ENCODE results near the gene NDUFC1. TPM values are rescaled to one million over a fixed set of nuclear protein-coding genes. Genes with fewer than 3 reads are reported as not detected.

NDUFC1 gene
- 26.2 and 39.4 TPM in 2 replicates for total RNA-seq

DNA sequence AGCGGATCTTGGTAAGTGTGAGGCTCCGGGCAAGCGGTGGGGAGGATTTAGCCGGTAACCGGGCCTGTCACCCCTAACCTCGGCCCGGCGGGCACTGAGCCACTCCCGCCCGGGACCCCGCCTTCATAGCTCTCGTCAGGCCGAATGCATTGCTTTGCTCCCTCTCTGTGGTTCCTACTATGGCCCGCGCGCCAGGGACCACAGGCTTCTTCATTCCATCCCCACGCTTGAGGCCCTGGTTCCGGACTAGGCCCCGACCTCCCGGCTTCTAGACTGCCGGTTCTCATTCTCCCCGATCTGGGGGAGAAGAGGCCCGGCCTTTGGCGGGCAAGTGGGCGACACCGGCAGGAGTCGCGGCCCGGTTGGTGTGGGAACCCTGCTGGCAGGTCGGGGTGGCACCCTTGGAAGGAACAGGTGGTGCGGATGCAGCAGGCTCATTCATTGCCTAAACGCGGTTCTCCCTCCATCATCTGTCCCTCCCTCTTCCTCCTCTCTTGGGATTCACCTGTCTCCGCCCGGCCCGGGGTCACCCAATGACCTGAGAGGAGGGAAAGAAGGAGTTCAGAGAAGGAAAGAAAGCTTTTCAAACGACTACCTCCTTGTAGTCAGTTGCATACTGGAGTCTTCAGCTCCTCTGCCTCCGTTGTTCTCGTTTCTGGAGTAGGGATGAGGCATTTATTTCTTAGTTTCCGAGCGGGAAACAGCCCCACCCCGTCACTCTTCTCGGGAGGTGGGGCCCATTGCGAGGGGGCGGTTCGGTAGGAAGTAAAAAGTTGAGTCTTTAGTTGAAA, at the start of gene NDUFC1:
TSS of gene NDUFC1 (minus strand) at position 657 of the 791 bp plus-strand sequence. CDS start 6,679 bp downstream, outside the sequence.

DNA sequence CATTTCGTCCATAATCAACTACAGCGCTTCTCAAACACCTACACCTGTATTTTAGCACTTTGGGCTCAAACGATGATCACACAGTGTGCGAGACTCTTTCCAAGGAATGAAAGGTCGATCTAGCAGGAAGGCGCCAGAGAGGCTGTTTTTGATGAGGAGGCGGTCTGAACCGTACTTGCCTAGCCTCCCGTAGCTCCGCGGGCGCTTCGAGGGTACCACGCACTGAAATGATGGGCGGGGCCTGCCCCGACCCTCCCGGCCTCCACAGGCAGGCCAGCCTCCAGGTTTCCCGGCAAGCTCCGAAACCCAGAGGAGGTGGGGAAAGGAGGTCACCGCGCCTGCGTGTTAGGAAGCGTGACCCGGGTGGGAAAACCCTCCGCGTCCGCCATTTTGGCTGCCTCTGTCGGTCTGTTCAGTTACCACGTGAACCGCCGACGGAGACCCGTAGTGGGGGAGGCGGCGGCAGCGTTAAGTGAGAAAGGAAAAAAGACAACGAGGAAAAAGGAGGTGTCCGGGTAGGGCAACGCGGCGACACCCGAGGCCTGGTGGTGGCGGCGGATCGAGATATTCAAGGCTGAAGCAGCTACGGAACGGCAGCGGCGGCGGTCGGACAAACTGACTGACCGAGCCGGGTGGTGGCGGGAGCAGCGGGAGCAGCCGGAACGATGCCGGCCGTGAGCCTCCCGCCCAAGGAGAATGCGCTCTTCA, 1.0 kb downstream of the NDUFC1 start, which contains the start of gene NAA15:
TSS of gene NAA15 (plus strand) at position 393 of the 708 bp plus-strand sequence. CDS start at position 666, 273 bp downstream.

DNA sequence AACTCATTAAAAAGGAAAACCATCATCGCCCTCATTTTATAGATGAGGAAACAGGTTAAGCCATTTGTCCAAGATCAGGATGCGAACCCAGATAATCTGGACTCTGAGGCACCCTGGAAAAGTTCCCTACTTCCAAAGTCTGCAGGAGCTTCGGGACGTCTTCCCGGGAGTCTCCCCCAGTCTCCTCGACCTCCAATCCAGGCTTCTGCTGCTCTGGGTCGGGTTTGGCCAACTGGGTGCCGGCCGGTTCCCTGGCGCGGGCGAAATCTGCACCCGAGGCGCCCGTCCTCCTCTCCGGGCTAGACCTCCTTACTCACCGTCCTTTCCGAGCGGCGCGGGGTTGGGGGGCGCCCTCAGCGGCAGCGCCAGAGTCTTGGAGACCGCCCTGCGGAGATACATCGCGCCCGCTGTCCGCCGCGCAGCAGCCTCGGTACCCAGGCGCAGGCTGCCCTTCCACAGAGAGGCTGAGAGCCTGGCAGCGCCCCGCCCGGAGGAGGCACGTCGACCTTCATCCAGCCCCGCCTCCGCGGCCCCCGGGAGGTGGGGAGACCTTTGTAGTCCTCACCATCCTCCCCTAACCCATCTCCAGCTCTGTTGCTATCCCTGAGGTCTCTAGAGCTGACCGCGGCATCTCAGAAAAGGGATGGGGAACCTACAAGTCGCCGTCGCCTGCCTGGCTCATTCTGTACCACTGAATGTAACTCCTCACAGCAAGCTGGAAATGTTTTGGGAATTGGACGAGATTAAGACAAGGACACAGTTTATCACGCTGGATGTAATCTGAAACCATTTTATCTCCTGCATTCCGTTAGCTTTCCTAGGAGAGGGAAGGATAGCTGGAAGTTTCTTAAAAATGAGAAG, 22.3 kb downstream of the NDUFC1 start, which contains the start of gene MGARP:
TSS of gene MGARP (minus strand) at position 466 of the 861 bp plus-strand sequence. CDS start at position 399, 67 bp downstream.

Other genes starting within 250 kb of the NDUFC1 start
- 19.9 and 28.3 TPM in 2 replicates for gene ELF2, start 125.3 kb downstream of the NDUFC1 start, total RNA-seq
- 36.0 and 48.2 TPM in 2 replicates for gene MGARP, start 22.3 kb downstream of the NDUFC1 start, total RNA-seq
- gene NAA15, start 972 bp downstream of the NDUFC1 start, total RNA-seq = 16.6 and 18.1 TPM in 2 replicates
- gene RAB33B, start 151.6 kb upstream of the NDUFC1 start, total RNA-seq = 7.1 and 8.1 TPM in 2 replicates

Measured in cardiac atrium fibroblast (primary cell).